Stimulated activated naive CD8-positive, alpha-beta T cell treated with anti-CD3 and anti-CD28 coated beads, Interleukin-15, amount 100 ng/mL, for 72 hours (primary cell): ENCODE measurements around the gene SLC17A8.

Experiments used
- ATAC-seq: fragments of 150-1000 bp; cut with Tn5 transposase; 2 replicates; pipeline ENCODE4 v1.10.0; 2021; ENCODE audit warnings: mild to moderate bottlenecking, moderate library complexity
- DNase-seq, 2 donors: peaks; one replicate each; pipeline ENCODE4 v3.0.0; 2021 to 2022
- H3K27ac Mint-ChIP-seq, 2 donors: one replicate each; pipeline ENCODE4 v1.8.0; 2022; ENCODE audit warnings: mild to moderate bottlenecking in 2 of 2, mixed read lengths in 2 of 2, moderate library complexity in 2 of 2
- H3K27me3 Mint-ChIP-seq: one replicate; pipeline ENCODE4 v1.8.0; 2022; ENCODE audit warnings: mixed read lengths
- H3K4me1 Mint-ChIP-seq: one replicate; pipeline ENCODE4 v1.8.0; 2022; ENCODE audit warnings: mild to moderate bottlenecking, mixed read lengths
- H3K4me3 Mint-ChIP-seq, 2 donors: one replicate each; pipeline ENCODE4 v1.8.0; 2022; ENCODE audit warnings: mild to moderate bottlenecking in 2 of 2, mixed read lengths in 2 of 2, moderate library complexity in 1 of 2
- H3K9me3 Mint-ChIP-seq, 2 donors: one replicate each; pipeline ENCODE4 v1.8.0; 2022; ENCODE audit warnings: mixed read lengths in 2 of 2

SLC17A8 gene

GRCh38 chr12:100464529-100464928 lies 107.7 kb downstream of the SLC17A8 start:
- DNase-seq: no peak
- Mint-ChIP-seq H3K27ac (no peak overlapping the region), H3K27me3 (peaks cover 8% of the 10 kb centered on the region), H3K9me3 (no peaks in the 10 kb centered on the region), H3K4me3 (no peak overlapping the region), H3K4me1 (no peaks in the 10 kb centered on the region)
- no peak for ATAC-seq

GRCh38 chr12:100468126-100468525 lies 111.3 kb downstream of the SLC17A8 start:
- H3K27ac Mint-ChIP-seq: no peak overlapping the region
- DNase-seq (no peak), ATAC-seq (no peak)
- peaks cover 16% of the 10 kb centered on the region for H3K27me3 Mint-ChIP-seq
- H3K4me3 Mint-ChIP-seq: no peak overlapping the region
- no peaks in the 10 kb centered on the region for H3K4me1 Mint-ChIP-seq
- H3K9me3 Mint-ChIP-seq: no peaks in the 10 kb centered on the region
